Activated CD4-positive, alpha-beta T cell treated with anti-CD3 and anti-CD28 coated beads, Interleukin-2, amount 50 U/mL, for 4 hours (primary cell): Measurements from ENCODE around the gene HSD11B2.

Experiments
- DNase-seq, 2 experiments: peaks; one replicate each; pipeline ENCODE4 v3.0.0-alpha.2; 2020

HSD11B2 gene

GRCh38 chr16:67396159-67397035 is 34.5 kb upstream of the HSD11B2 start:
- DNase-seq = no peak

- no peak for DNase-seq
Measured at GRCh38 chr16:67397036-67397801, 33.7 kb upstream of the HSD11B2 start.

GRCh38 chr16:67397812-67398545 is 32.9 kb upstream of the HSD11B2 start:
- no peak for DNase-seq

GRCh38 chr16:67398546-67399217 is 32.2 kb upstream of the HSD11B2 start:
- no peak for DNase-seq

GRCh38 chr16:67399218-67399733 is 31.6 kb upstream of the HSD11B2 start:
- peak; percentile 15 to 20 for DNase-seq

- DNase-seq = no peak
Measured at GRCh38 chr16:67399749-67400704, 30.9 kb upstream of the HSD11B2 start.

GRCh38 chr16:67400901-67401300 is 30.0 kb upstream of the HSD11B2 start:
- DNase-seq = no peak

GRCh38 chr16:67403976-67404555 is 26.9 kb upstream of the HSD11B2 start:
- DNase-seq = no peak

GRCh38 chr16:67404740-67405226 is 26.1 kb upstream of the HSD11B2 start:
- DNase-seq = no peak

GRCh38 chr16:67405336-67405735 is 25.6 kb upstream of the HSD11B2 start:
- no peak for DNase-seq

GRCh38 chr16:67406111-67406971 is 24.6 kb upstream of the HSD11B2 start:
- DNase-seq = no peak

- DNase-seq = no peak
Measured at GRCh38 chr16:67407176-67407787, 23.6 kb upstream of the HSD11B2 start.

GRCh38 chr16:67407788-67408452 is 23.0 kb upstream of the HSD11B2 start:
- no peak for DNase-seq

- DNase-seq = no peak
Measured at GRCh38 chr16:67409631-67410030, 21.3 kb upstream of the HSD11B2 start.

- DNase-seq = no peak
Measured at GRCh38 chr16:67411339-67411738, 19.6 kb upstream of the HSD11B2 start.

GRCh38 chr16:67412294-67412693 is 18.6 kb upstream of the HSD11B2 start:
- DNase-seq = no peak

- no peak for DNase-seq
Measured at GRCh38 chr16:67413978-67414911, 16.7 kb upstream of the HSD11B2 start.
